ENCODE data around the gene RGS14.

RGS14 gene

GRCh38 chr5:177404641-177405179 is 47.0 kb downstream of the RGS14 start:
- peak overlapping the region; percentile 66 for H2AFZ ChIP-seq (ENCODE audit: low read length)

GRCh38 chr5:177405312-177405711 is 47.6 kb downstream of the RGS14 start:
- Histone ChIP-seq H3K4me3 (ENCODE audit: low read length, poor library complexity, severe bottlenecking) (peak overlapping the region; percentile 67), H3K9me2 (replicated peaks; ENCODE audit: low read depth, low read length) (no peaks in the 10 kb centered on the region), H3K4me1 (ENCODE audit: insufficient read depth, low read length, poor library complexity, severe bottlenecking) (peaks cover 21% of the 10 kb centered on the region), H3K9ac (ENCODE audit: low read depth, low read length, poor library complexity, severe bottlenecking) (peak overlapping the region; percentile 85), H2AFZ (ENCODE audit: low read length) (no peak overlapping the region), H3K79me2 (ENCODE audit: insufficient read depth, low read length) (no peaks in the 10 kb centered on the region), H3K4me2 (ENCODE audit: low read depth, low read length, poor library complexity, severe bottlenecking) (peak overlapping the region; percentile 79), H3F3A (ENCODE audit: low read depth) (no peaks in the 10 kb centered on the region), H3K27me3 (ENCODE audit: insufficient read depth, low read length, poor library complexity, severe bottlenecking) (no peaks in the 10 kb centered on the region), H3K36me3 (ENCODE audit: insufficient read depth, low read length) (no peaks in the 10 kb centered on the region), H4K20me1 (ENCODE audit: insufficient read depth, low read length, poor library complexity, severe bottlenecking) (no peaks in the 10 kb centered on the region), H3K9me3 (ENCODE audit: insufficient read depth, low read depth, low read length) (no peaks in the 10 kb centered on the region)
- TF ChIP-seq EZH2phosphoT487 (IDR thresholded peaks at IDR 0.05; ENCODE audit: borderline replicate concordance) (no peak), CTCF (conservative IDR thresholded peaks at IDR 0.05; ENCODE audit: low read length) (no peak)

More at GRCh38 chr5:177404641-177405179, 47.0 kb downstream of the RGS14 start:
- TF ChIP-seq CTCF (conservative IDR thresholded peaks at IDR 0.05; ENCODE audit: low read length) (no peak), EZH2phosphoT487 (IDR thresholded peaks at IDR 0.05; ENCODE audit: borderline replicate concordance) (no peak)
- peak overlapping the region; percentile 79 for H3K4me2 ChIP-seq (ENCODE audit: low read depth, low read length, poor library complexity, severe bottlenecking)
- no peaks in the 10 kb centered on the region for H4K20me1 ChIP-seq (ENCODE audit: insufficient read depth, low read length, poor library complexity, severe bottlenecking)
- no peaks in the 10 kb centered on the region for H3K79me2 ChIP-seq (ENCODE audit: insufficient read depth, low read length)
- H3K9ac ChIP-seq (ENCODE audit: low read depth, low read length, poor library complexity, severe bottlenecking): peak overlapping the region; percentile 85
- H3K36me3 ChIP-seq (ENCODE audit: insufficient read depth, low read length): no peaks in the 10 kb centered on the region
- no peaks in the 10 kb centered on the region for H3K9me3 ChIP-seq (ENCODE audit: insufficient read depth, low read depth, low read length)
- H3K4me1 ChIP-seq (ENCODE audit: insufficient read depth, low read length, poor library complexity, severe bottlenecking): peaks cover 21% of the 10 kb centered on the region
- no peaks in the 10 kb centered on the region for H3K9me2 ChIP-seq (replicated peaks; ENCODE audit: low read depth, low read length)
- H3F3A ChIP-seq (ENCODE audit: low read depth): no peaks in the 10 kb centered on the region
- no peaks in the 10 kb centered on the region for H3K27me3 ChIP-seq (ENCODE audit: insufficient read depth, low read length, poor library complexity, severe bottlenecking)
- H3K4me3 ChIP-seq (ENCODE audit: low read length, poor library complexity, severe bottlenecking): peak overlapping the region; percentile 67

- peaks cover 25% of the 10 kb centered on the region for H3K4me1 ChIP-seq (ENCODE audit: insufficient read depth, low read length, poor library complexity, severe bottlenecking)
- H3K4me3 ChIP-seq (ENCODE audit: low read length, poor library complexity, severe bottlenecking): peak overlapping the region; percentile 67
- peak overlapping the region; percentile 79 for H3K4me2 ChIP-seq (ENCODE audit: low read depth, low read length, poor library complexity, severe bottlenecking)
- no peaks in the 10 kb centered on the region for H3F3A ChIP-seq (ENCODE audit: low read depth)
- H4K20me1 ChIP-seq (ENCODE audit: insufficient read depth, low read length, poor library complexity, severe bottlenecking): no peaks in the 10 kb centered on the region
- peak overlapping the region; percentile 85 for H3K9ac ChIP-seq (ENCODE audit: low read depth, low read length, poor library complexity, severe bottlenecking)
- H3K79me2 ChIP-seq (ENCODE audit: insufficient read depth, low read length): no peaks in the 10 kb centered on the region
- no peak overlapping the region for H2AFZ ChIP-seq (ENCODE audit: low read length)
- no peaks in the 10 kb centered on the region for H3K27me3 ChIP-seq (ENCODE audit: insufficient read depth, low read length, poor library complexity, severe bottlenecking)
- no peaks in the 10 kb centered on the region for H3K9me3 ChIP-seq (ENCODE audit: insufficient read depth, low read depth, low read length)
- TF ChIP-seq EZH2phosphoT487 (IDR thresholded peaks at IDR 0.05; ENCODE audit: borderline replicate concordance) (no peak), CTCF (conservative IDR thresholded peaks at IDR 0.05; ENCODE audit: low read length) (no peak)
- H3K36me3 ChIP-seq (ENCODE audit: insufficient read depth, low read length): no peaks in the 10 kb centered on the region
- no peaks in the 10 kb centered on the region for H3K9me2 ChIP-seq (replicated peaks; ENCODE audit: low read depth, low read length)
Observed at GRCh38 chr5:177405805-177406204, 48.1 kb downstream of the RGS14 start.
